Memory B cell (primary cell): ENCODE results near the gene NAB1.

Source experiments
- ATAC-seq: fragments of 150-1000 bp; cut with Tn5 transposase; 2 replicates; pipeline ENCODE4 v1.10.0; 2021; ENCODE audit warnings: low read depth, mild to moderate bottlenecking, moderate library complexity
- DNase-seq, 2 donors: peaks; one replicate each; pipeline ENCODE4 v3.0.0; 2022; ENCODE audit warnings: low spot score in 2 of 2
- H3K27ac Mint-ChIP-seq: one replicate; pipeline ENCODE4 v1.8.0; 2022; ENCODE audit warnings: mild to moderate bottlenecking, moderate library complexity, mixed read lengths
- H3K27me3 Mint-ChIP-seq: one replicate; pipeline ENCODE4 v1.8.0; 2022; ENCODE audit warnings: mixed read lengths
- H3K36me3 Mint-ChIP-seq: one replicate; pipeline ENCODE4 v1.8.0; 2022; ENCODE audit warnings: mild to moderate bottlenecking, mixed read lengths
- H3K4me1 Mint-ChIP-seq: one replicate; pipeline ENCODE4 v1.8.0; 2022; ENCODE audit warnings: mixed read lengths
- H3K4me3 Mint-ChIP-seq: one replicate; pipeline ENCODE4 v1.8.0; 2022; ENCODE audit warnings: mild to moderate bottlenecking, moderate library complexity, mixed read lengths
- H3K9me3 Mint-ChIP-seq: one replicate; pipeline ENCODE4 v1.8.0; 2022; ENCODE audit warnings: mixed read lengths

NAB1 gene

DNA sequence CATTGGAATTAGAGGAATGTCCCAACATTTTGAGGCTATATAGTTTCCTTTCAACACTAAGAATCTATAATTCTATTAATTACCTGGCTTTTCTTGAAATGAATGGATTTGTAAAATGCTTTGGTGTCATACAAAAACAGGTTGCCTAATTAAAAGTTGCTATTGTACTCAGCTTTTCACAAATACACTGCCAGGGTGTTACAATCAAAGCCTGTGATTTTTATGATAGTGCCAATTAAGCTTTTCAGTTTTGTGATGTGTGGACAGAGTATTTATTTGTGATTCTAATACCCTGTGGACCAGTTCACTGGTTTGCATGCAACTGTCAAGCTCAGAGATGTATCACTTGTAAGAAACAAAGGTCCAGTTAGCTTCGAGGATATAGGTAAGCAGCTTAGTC lies 71.8 kb downstream of the NAB1 start:
- H3K4me3 Mint-ChIP-seq, result no peak overlapping the region

DNA sequence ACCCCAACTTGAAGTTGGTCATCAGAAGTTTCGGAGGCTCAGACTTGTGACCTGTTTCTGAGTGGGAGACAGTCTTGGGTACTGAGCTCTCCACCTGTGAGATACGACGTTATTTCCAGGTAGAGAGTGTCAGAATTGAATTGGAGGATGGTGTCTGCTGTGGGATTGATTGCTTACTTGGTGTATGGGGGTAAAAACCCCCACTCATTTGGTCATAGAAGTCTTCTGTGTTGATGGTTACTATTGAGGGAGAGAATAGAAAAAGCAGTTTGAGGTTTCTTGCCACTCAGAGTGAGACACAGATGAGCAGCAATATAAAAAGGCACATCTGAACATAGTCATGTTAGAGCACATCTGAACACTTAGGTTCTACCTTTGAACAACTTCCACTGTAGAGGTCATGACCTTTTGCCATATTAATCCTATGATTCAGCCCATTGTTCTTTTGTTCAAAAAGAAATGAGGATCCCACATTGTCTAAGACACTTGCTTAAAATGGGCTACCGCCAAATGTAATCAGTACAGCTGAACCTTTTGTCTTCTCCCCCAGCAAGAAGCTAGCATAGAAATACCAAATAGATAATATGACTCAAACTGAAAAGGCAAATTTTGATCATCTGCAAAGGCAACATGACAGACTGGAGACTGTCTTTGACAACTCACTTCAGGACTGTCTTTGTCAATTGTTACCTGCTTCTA lies 73.3 kb downstream of the NAB1 start:
- peaks cover 2% of the 10 kb centered on the region for H3K27me3 Mint-ChIP-seq
- H3K27ac Mint-ChIP-seq, result no peak overlapping the region
- H3K9me3 Mint-ChIP-seq, result no peaks in the 10 kb centered on the region
- H3K4me3 Mint-ChIP-seq, result no peak overlapping the region
- no peak for DNase-seq
- no peak for ATAC-seq
- peaks cover 8% of the 10 kb centered on the region for H3K4me1 Mint-ChIP-seq
- no peaks in the 10 kb centered on the region for H3K36me3 Mint-ChIP-seq

More for the DNA sequence above, 71.8 kb downstream of the NAB1 start:
- no peaks in the 10 kb centered on the region for H3K36me3 Mint-ChIP-seq
- H3K27ac Mint-ChIP-seq, result no peak overlapping the region
- no peak for DNase-seq
- H3K4me1 Mint-ChIP-seq, result peaks cover 8% of the 10 kb centered on the region
- no peaks in the 10 kb centered on the region for H3K9me3 Mint-ChIP-seq
- peaks cover 2% of the 10 kb centered on the region for H3K27me3 Mint-ChIP-seq
- no peak for ATAC-seq

GRCh38 chr2:190722835-190723234 lies 74.0 kb downstream of the NAB1 start:
- no peaks in the 10 kb centered on the region for H3K36me3 Mint-ChIP-seq
- no peaks in the 10 kb centered on the region for H3K9me3 Mint-ChIP-seq
- no peak for DNase-seq
- H3K4me3 Mint-ChIP-seq, result no peak overlapping the region
- H3K27ac Mint-ChIP-seq, result no peak overlapping the region
- H3K4me1 Mint-ChIP-seq, result peaks cover 8% of the 10 kb centered on the region
- H3K27me3 Mint-ChIP-seq, result peaks cover 2% of the 10 kb centered on the region
- ATAC-seq, result no peak

DNA sequence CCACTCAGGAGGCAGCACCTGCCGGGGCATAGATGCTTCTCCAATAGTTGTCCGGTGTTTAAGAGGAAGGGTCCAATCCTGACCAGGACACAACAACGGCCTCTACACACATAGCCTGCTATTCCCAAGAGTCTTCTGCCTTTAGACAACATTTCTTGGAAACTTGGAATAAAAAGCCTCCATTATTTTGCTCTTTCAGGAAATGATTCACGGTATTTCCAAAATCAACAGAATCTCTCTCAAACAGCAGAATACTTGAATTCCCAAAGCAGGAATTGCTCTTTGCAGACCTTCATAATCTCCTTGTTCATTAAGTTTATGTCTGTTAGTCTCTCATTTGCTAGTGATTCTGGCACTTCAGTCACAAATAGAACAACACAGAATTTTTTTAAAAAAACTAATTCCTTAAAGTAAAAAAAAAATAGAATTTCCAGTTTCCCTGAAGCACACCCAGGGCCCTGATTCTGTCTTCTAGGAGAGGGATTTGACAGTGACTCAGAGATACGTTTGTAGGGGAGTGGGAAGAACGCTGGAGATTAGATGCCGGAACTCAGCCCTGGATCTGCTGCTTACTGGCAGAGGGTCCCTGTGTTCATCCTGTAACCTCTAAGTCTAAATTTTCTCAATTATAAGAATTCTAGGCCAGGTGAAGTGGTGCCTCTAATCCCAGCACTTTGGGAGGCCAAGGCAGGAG lies 74.7 kb downstream of the NAB1 start:
- ATAC-seq (no peak), DNase-seq (no peak)
- Mint-ChIP-seq H3K36me3 (no peaks in the 10 kb centered on the region), H3K27me3 (peaks cover 2% of the 10 kb centered on the region), H3K4me1 (peaks cover 4% of the 10 kb centered on the region), H3K27ac (no peak overlapping the region), H3K9me3 (peaks cover 1% of the 10 kb centered on the region), H3K4me3 (no peak overlapping the region)

DNA sequence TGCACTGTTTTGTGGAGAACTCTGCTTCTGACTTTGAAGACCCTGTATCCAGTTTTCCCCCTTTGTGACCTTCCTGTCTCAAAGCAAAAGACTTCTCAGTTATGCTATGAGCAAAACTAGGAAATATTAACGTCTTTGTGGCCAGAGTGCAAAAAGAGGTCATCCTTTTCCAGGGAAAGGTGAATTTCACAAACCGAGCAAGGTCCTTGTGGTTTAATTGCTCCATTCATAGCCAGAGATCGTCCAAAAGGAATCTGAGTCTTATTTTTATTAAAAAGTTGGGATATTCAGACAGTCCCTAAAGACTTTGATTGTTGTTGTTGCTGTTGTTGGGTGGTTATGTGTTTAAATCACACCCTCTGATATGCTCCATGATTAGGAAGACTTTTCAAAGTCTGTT lies 77.4 kb downstream of the NAB1 start:
- Mint-ChIP-seq H3K27me3 (no peaks in the 10 kb centered on the region), H3K27ac (no peak overlapping the region), H3K36me3 (no peaks in the 10 kb centered on the region), H3K4me1 (peaks cover 3% of the 10 kb centered on the region), H3K9me3 (peaks cover 2% of the 10 kb centered on the region), H3K4me3 (no peak overlapping the region)
- no peak for ATAC-seq
- no peak for DNase-seq

- Mint-ChIP-seq H3K27me3 (no peaks in the 10 kb centered on the region), H3K9me3 (no peaks in the 10 kb centered on the region), H3K4me3 (no peak overlapping the region), H3K27ac (no peak overlapping the region), H3K36me3 (no peaks in the 10 kb centered on the region), H3K4me1 (no peaks in the 10 kb centered on the region)
- no peak for DNase-seq
- ATAC-seq, result no peak
Observed at GRCh38 chr2:190736355-190736754, 87.5 kb downstream of the NAB1 start.

DNA sequence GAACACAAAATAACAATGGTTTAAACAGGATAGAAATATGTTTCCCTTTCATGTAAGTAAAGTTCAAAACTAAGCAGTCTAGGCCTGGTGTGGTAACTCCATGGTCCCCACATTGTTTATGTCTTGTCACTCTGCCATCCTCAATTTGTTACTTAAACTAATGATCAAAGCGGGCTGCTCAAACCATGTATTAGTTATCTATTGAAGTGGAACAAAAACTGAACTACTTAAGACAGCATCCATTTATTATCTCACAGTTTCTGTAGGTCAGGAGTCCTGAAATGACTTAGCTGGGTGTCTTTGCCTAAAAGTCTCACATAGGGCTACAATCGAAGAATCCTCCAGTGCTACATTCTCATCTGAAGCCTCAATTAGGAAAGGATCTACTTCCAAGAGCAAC lies 91.6 kb downstream of the NAB1 start:
- Mint-ChIP-seq H3K27ac (no peak overlapping the region), H3K36me3 (no peaks in the 10 kb centered on the region), H3K4me3 (no peak overlapping the region), H3K9me3 (peaks cover 3% of the 10 kb centered on the region), H3K4me1 (no peaks in the 10 kb centered on the region), H3K27me3 (peaks cover 5% of the 10 kb centered on the region)
- no peak for ATAC-seq
- no peak for DNase-seq
